ENCODE measurements around the gene TEX29.

TEX29 gene

DNA sequence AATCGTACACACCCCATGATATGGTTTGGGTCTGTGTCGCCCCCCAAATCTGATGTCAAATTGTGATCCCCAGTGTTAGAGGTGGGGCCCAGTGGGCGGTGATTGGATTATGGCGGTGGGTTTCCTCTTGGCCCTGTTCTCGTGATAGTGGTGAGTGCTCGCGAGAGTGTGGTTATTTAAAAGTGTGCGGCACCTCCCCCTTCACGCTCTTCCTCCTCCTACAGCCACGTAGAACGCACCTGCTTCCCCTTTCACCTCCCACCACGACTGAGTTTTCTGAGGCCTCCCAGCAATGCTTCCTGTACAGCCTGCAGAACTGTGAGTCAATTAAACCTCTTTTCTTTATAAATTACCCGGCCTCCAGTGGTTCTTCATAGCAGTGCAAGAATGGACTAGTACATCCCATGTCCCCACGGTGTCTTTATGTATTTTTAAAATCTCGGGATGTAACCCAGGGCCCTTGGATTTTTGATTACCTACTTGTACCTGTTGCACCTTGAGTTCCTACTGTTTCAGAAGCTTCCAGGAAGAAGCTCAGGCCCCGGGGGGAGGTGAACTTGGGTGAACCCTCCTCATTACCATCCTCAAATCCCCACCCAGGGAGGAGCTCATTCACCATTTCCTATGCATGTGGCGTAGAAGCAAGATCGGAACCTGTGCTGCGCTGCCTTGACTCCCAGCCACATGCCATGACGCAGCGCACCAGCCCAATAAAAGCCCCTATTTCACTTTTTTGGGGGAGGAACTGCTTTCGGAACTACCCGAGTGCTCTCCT lies 52.4 kb downstream of the TEX29 start:
- no peak for DNase-seq

- no peak for DNase-seq
These were observed 53.0 kb downstream of the TEX29 start for GRCh38 chr13:111373486-111373885.

- DNase-seq, result no peak
These were observed 60.0 kb downstream of the TEX29 start for GRCh38 chr13:111380431-111380830.

GRCh38 chr13:111382411-111382810 lies 62.0 kb downstream of the TEX29 start:
- DNase-seq, result no peak

DNA sequence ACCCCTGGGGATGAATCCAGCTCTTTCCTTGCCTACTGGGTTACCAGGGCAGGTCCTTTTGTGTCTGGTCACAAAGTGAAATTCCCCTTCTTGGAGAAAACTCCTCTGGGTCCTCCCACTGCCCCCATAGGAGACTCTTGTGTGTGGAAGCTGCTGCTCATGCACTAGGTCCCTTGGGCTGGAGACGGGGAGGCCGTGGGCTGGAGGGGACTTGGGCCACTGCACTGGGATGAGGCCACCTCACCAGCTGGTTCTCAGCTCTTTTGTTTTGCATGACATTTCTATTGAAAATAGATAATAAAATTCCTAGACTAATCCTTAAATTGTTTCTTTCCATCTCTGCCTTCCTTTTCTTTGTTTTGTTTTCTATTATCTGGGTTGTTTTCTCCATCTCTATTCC lies 62.4 kb downstream of the TEX29 start:
- DNase-seq, result no peak

- no peak for DNase-seq
These were observed 63.4 kb downstream of the TEX29 start for GRCh38 chr13:111383591-111384440.

DNA sequence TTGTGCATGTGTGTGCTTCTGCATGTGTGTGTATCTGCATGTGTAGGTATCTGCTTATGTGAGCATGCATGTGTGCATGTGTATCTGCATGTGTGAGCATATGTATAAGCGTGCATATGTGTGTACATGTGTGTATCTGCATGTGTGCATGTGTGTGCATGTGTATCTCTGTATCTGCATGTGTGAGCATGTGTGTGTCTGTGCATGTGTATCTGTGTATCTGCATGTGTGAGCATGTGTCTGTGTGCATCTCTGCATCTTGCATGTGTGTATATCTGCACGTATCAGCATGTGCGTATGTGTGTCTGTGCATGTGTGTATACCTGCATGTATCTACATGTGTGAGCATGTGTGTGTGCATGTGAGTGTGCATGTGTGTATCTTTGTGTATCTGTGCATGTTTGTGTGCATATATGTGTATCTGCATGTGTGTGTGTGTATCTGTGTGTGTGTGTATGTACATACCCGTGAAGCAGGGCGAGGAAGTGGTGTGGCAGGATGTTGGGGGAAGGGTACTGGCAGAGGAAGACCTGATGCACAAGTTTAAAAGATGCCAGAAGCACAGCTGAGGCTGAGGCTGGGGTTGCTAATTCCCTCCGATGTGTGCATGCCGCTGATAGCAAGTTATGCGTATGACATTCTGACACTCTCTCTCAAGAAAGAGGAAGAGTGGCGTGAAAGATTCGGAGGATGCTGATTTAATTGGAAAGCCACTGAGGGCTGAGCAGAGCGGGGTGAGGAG lies 64.2 kb downstream of the TEX29 start:
- no peak for DNase-seq

DNA sequence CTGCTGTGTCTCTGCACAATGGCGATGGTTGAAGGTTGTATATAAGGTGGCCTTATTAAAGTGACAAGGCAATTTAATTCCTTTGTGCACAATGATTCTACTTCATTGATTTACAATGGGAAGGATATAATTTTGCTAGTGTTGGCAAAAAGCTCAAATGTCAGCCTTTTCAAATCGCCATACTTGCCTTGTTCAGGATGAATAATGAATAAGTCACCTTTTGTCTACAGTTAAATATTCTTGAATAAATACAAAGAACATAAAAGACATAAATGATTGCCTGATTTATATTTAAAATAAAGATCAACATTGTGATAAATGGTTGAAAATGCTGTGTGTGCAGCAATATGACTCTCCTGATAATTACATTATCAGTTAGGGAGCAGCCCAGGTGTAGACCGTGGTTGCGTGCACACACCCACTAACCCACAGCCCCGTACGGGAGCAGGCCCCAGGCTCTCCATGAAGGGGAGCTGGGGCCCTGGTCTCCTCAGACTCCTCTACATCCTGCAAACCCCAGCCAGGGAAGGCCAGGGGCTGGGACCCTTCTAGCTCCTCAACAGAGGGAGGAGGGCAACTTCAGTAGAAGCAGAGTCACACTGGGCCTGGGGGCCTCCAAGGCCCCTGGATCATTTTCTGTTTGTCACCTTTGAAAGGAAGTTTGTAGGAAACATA lies 64.9 kb downstream of the TEX29 start:
- no peak for DNase-seq

GRCh38 chr13:111387026-111387871 lies 66.8 kb downstream of the TEX29 start:
- DNase-seq, result no peak

DNA sequence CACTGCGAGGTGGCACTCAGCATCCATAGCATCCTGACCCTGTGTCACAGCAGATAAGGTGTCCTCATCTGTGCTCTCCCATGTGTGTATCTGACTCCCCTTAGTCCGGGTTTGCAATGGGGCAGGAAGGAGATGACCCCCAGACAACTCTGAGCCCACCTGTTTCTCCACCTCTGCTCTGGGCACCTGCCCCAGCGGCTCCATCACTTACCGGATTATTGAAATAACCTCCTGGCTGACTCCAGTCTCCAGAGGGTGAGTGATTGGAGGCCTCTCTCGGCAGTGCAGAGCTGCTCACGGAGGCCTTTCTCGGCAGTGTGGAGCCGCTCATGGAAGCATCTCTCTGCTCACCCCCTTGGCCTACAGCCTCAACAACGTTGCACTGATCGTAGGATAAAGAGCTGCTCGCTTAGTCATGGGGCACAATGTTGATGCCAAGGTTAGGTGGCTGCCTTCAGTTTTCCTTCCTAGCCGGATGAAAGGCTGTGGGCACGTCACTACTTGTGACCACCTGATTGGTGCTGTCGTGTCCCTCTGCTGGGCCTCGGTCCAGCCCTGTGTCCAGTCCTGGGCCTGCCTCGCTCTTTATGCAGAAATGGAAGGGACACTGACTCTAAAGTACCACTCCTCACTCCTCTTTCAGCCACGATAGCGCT lies 67.6 kb downstream of the TEX29 start:
- DNase-seq, result no peak

GRCh38 chr13:111388851-111389500 lies 68.5 kb downstream of the TEX29 start:
- DNase-seq, result no peak

GRCh38 chr13:111389621-111390521 lies 69.4 kb downstream of the TEX29 start:
- DNase-seq, result no peak

- DNase-seq, result no peak
These were observed 70.3 kb downstream of the TEX29 start for GRCh38 chr13:111390522-111391270.

- DNase-seq, result no peak
These were observed 72.0 kb downstream of the TEX29 start for GRCh38 chr13:111392486-111392885.

DNA sequence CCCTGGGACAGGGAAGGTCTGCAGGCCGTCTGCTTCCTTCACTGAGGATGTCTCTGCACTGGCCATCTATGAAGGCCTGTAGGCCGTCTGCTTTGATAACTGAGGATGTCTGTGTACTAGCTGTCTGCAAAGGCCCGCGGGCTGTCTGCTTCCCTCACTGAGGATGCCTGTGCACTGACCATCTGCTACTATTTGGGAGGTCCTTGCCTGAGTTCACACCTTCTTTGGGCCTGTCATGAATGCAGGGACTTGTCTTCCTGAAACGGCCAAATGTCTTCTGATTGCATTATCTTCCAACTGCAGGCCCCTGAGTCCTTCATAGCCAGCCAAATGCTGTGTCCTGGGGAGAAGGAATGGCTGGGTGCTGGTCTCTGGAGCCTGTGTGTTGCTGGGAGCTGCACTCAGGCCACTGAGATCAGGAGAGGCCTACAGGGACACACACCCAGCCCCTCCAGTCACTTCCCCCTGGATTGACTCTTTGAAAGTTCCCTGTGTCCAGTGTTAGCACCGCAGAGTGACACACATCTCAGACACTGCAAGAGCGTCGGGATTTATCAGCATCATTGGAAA lies 72.9 kb downstream of the TEX29 start:
- no peak for DNase-seq

All from activated gamma-delta T cell (primary cell).